GM19468 (cell line): ENCODE data around the gene NR1H3.
A peak's percentile ranks its signal among the peaks of the same experiment; 100 is the strongest.
"Not testable (repeated sequence)": the region's sequence is repeated elsewhere in the genome, so short reads cannot be mapped to it uniquely, and the experiment has no call there.

Source experiments
- ATAC-seq: cut with Tn5 transposase; IDR thresholded peaks from one replicate; pipeline ENCODE4 v1.9.1; 2021; ENCODE audit warnings: mild to moderate bottlenecking, moderate library complexity, moderate number of reproducible peaks; ENCODE audit not compliant: unreplicated experiment; ENCODE audit errors: extremely low read depth

The NR1H3 gene

GRCh38 chr11:47257517-47258316, at the start of gene NR1H3:
Gene NR1H3, plus strand, starts transcription at chr11:47257996. Its CDS starts 1,221 bp downstream, at chr11:47259217.
- no peak for ATAC-seq

- ATAC-seq, result not testable (repeated sequence)
Measured at GRCh38 chr11:47208008-47208552, 49.7 kb upstream of the NR1H3 start.

GRCh38 chr11:47208628-47209027, 49.2 kb upstream of the NR1H3 start:
- no peak for ATAC-seq

GRCh38 chr11:47212938-47213337, 44.9 kb upstream of the NR1H3 start:
- ATAC-seq, result no peak

- ATAC-seq, result no peak
Measured at GRCh38 chr11:47213950-47214565, 43.7 kb upstream of the NR1H3 start.

- no peak for ATAC-seq
Measured at GRCh38 chr11:47215366-47215910, 42.4 kb upstream of the NR1H3 start.

- ATAC-seq, result no peak
Measured at GRCh38 chr11:47216121-47216798, 41.5 kb upstream of the NR1H3 start.

GRCh38 chr11:47220401-47220821, 37.4 kb upstream of the NR1H3 start:
- no peak for ATAC-seq

- ATAC-seq, result no peak
Measured at GRCh38 chr11:47222696-47223095, 35.1 kb upstream of the NR1H3 start.

GRCh38 chr11:47225552-47226400, 32.0 kb upstream of the NR1H3 start:
- ATAC-seq, result peak; percentile 58

- ATAC-seq, result no peak
Measured at GRCh38 chr11:47229161-47229560, 28.6 kb upstream of the NR1H3 start.

- no peak for ATAC-seq
Measured at GRCh38 chr11:47233051-47233450, 24.7 kb upstream of the NR1H3 start.

GRCh38 chr11:47233989-47234668, 23.7 kb upstream of the NR1H3 start:
- no peak for ATAC-seq

GRCh38 chr11:47234669-47235100, 23.1 kb upstream of the NR1H3 start:
- ATAC-seq, result no peak

GRCh38 chr11:47235163-47235562, 22.6 kb upstream of the NR1H3 start:
- ATAC-seq, result no peak

- no peak for ATAC-seq
Measured at GRCh38 chr11:47236482-47236881, 21.3 kb upstream of the NR1H3 start.

GRCh38 chr11:47239852-47240251, 17.9 kb upstream of the NR1H3 start:
- ATAC-seq, result no peak

GRCh38 chr11:47241841-47242301, 15.9 kb upstream of the NR1H3 start:
- ATAC-seq, result no peak

GRCh38 chr11:47242596-47243192, 15.1 kb upstream of the NR1H3 start:
- no peak for ATAC-seq
